GM23338 (cell line): Measurements from ENCODE around the gene BBX. TPM values are rescaled to one million over a fixed set of nuclear protein-coding genes. Genes with fewer than 3 reads are reported as not detected.

Source experiments
- ATAC-seq: fragments of 200-7000 bp; cut with Tn5 transposase; 3 replicates; pipeline ENCODE4 v1.9.1; 2020
- DNase-seq: peaks from one replicate; pipeline ENCODE4 v3.0.0-alpha.2; 2015; ENCODE audit warnings: low spot score
- H2AFZ ChIP-seq: fragments of 200-600 bp; sonication (generic); 2 replicates; pipeline ENCODE4 v1.8.0; 2016; ENCODE audit warnings: antibody characterized with exemption, mild to moderate bottlenecking, moderate library complexity
- H3F3A ChIP-seq: fragments of 200-600 bp; sonication (generic); replicated peaks from 2 replicates; pipeline ENCODE4 v1.8.0; 2017; ENCODE audit warnings: antibody characterized with exemption, mixed run types, low read depth
- H3K27ac ChIP-seq: fragments of 200-600 bp; sonication (generic); 2 replicates; pipeline ENCODE4 v1.6.1; 2016; ENCODE audit warnings: low read depth
- H3K27me3 ChIP-seq: fragments of 200-600 bp; sonication (generic); 2 replicates; pipeline ENCODE4 v1.8.0; 2016; ENCODE audit warnings: mild to moderate bottlenecking, mixed run types, moderate library complexity; ENCODE audit not compliant: insufficient read depth
- H3K36me3 ChIP-seq: fragments of 200-600 bp; sonication (generic); 2 replicates; pipeline ENCODE4 v1.8.0; 2016; ENCODE audit warnings: mild to moderate bottlenecking; ENCODE audit not compliant: insufficient read depth
- H3K4me1 ChIP-seq: fragments of 200-600 bp; sonication (generic); 2 replicates; pipeline ENCODE4 v1.8.0; 2016; ENCODE audit warnings: mild to moderate bottlenecking, moderate library complexity; ENCODE audit not compliant: insufficient read depth
- H3K4me2 ChIP-seq: fragments of 200-600 bp; sonication (generic); 2 replicates; pipeline ENCODE4 v1.7.1; 2017; ENCODE audit warnings: mixed run types
- H3K4me3 ChIP-seq: fragments of 200-600 bp; sonication (generic); 2 replicates; pipeline ENCODE4 v1.6.1; 2016; ENCODE audit warnings: mixed run types
- H3K79me2 ChIP-seq: fragments of 200-600 bp; sonication (generic); replicated peaks from 2 replicates; pipeline ENCODE4 v1.8.0; 2017; ENCODE audit warnings: mild to moderate bottlenecking; ENCODE audit not compliant: insufficient read depth
- H3K9me2 ChIP-seq: fragments of 200-600 bp; sonication (generic); 2 replicates; pipeline ENCODE4 v1.8.0; 2017; ENCODE audit not compliant: insufficient read depth
- H4K20me1 ChIP-seq: fragments of 200-600 bp; sonication (generic); replicated peaks from 2 replicates; pipeline ENCODE4 v1.8.0; 2017; ENCODE audit warnings: mild to moderate bottlenecking; ENCODE audit not compliant: insufficient read depth
- H3K27ac Mint-ChIP-seq: 2 replicates; pipeline ENCODE4 v1.8.0; 2020; ENCODE audit warnings: inconsistent platforms, mild to moderate bottlenecking, moderate library complexity, mixed read lengths
- H3K27me3 Mint-ChIP-seq: 3 replicates; pipeline ENCODE4 v1.8.0; 2022; ENCODE audit warnings: low read depth, mild to moderate bottlenecking, moderate library complexity, mixed read lengths, inconsistent platforms; ENCODE audit not compliant: insufficient read depth, poor library complexity
- H3K36me3 Mint-ChIP-seq: 3 replicates; pipeline ENCODE4 v1.8.0; 2021; ENCODE audit warnings: low read depth, mild to moderate bottlenecking, inconsistent platforms, moderate library complexity, mixed read lengths
- H3K4me1 Mint-ChIP-seq: 3 replicates; pipeline ENCODE4 v1.8.0; 2020; ENCODE audit warnings: mild to moderate bottlenecking, inconsistent platforms, mixed read lengths
- H3K4me3 Mint-ChIP-seq: 3 replicates; pipeline ENCODE4 v1.8.0; 2021; ENCODE audit warnings: moderate library complexity, mild to moderate bottlenecking, inconsistent platforms, mixed read lengths
- H3K9me3 Mint-ChIP-seq: 3 replicates; pipeline ENCODE4 v1.8.0; 2020; ENCODE audit warnings: moderate library complexity, mild to moderate bottlenecking, inconsistent platforms, mixed read lengths
- CREB1 ChIP-seq: fragments of 250-450 bp; sonication (Bioruptor Pico); IDR thresholded peaks from 2 replicates; pipeline ENCODE4 v1.5.0; 2020; ENCODE audit warnings: low read depth, mild to moderate bottlenecking, moderate library complexity
- EZH2phosphoT487 ChIP-seq: fragments of 200-600 bp; sonication (generic); IDR thresholded peaks from one replicate; pipeline ENCODE4 v1.8.1; 2018; ENCODE audit warnings: antibody characterized with exemption; ENCODE audit not compliant: unreplicated experiment
- JUNB ChIP-seq: IDR thresholded peaks from one replicate; pipeline ENCODE4 v1.6.1; 2016; ENCODE audit warnings: antibody characterized with exemption; ENCODE audit not compliant: unreplicated experiment
- NANOG ChIP-seq: IDR thresholded peaks from 2 replicates; pipeline ENCODE4 v1.6.1; 2016; ENCODE audit warnings: antibody characterized with exemption, borderline replicate concordance
- POLR2AphosphoS5 ChIP-seq: IDR thresholded peaks from 2 replicates; pipeline ENCODE4 v1.6.1; 2016; ENCODE audit warnings: antibody characterized with exemption, low read depth
- STAT1 ChIP-seq: IDR thresholded peaks from one replicate; pipeline ENCODE4 v1.6.1; 2016; ENCODE audit warnings: antibody characterized with exemption; ENCODE audit not compliant: unreplicated experiment
- ZNF114 ChIP-seq: fragments of 250-450 bp; sonication (Bioruptor Pico); IDR thresholded peaks from 2 replicates; pipeline ENCODE4 v1.5.0; 2020; ENCODE audit warnings: mild to moderate bottlenecking, moderate library complexity
- ZNF331 ChIP-seq: fragments of 250-450 bp; sonication (Bioruptor Pico); IDR thresholded peaks from 2 replicates; pipeline ENCODE4 v1.5.0; 2020; ENCODE audit warnings: low read depth, mild to moderate bottlenecking, moderate library complexity
- polyA plus RNA-seq: library from polyadenylated mRNA; unstranded; fragments of >200 nt; fragmentation: Nextera tagmentation; extraction: Ambion mirVana; gene quantifications from 2 replicates; pipeline ENCODE4 v1.2.1, GENCODE V29; 2016
- total RNA-seq: library from RNA; depleted of rRNA; stranded (reverse); fragments of >200 nt; shearing (Covaris generic); gene quantifications from 2 replicates; pipeline ENCODE4 v1.2.3, GENCODE V29; 2014
- TF ChIP-seq, protein P1 (sequence below), 2 experiments: fragments of 200-600 bp in 1 of 2; sonication (generic) in 1 of 2; conservative IDR thresholded peaks; 2 replicates each; pipeline versions ENCODE4 v1.5.1 to v1.6.1; 2016 to 2017; ENCODE audit warnings: antibody characterized with exemption in 2 of 2, low read depth in 2 of 2, mild to moderate bottlenecking in 2 of 2, moderate library complexity in 1 of 2
- TF ChIP-seq, protein P2 (sequence below): IDR thresholded peaks from 2 replicates; pipeline ENCODE4 v1.6.1; 2016; ENCODE audit warnings: antibody characterized with exemption
- TF ChIP-seq, protein P3 (sequence below): fragments of 250-450 bp; sonication (Bioruptor Pico); IDR thresholded peaks from 2 replicates; pipeline ENCODE4 v1.5.0; 2020; ENCODE audit warnings: mild to moderate bottlenecking, moderate library complexity

The BBX gene
- total and polyA plus RNA-seq, 2 experiments from 2014 or later, result 35.2 to 44.1 TPM

DNA sequence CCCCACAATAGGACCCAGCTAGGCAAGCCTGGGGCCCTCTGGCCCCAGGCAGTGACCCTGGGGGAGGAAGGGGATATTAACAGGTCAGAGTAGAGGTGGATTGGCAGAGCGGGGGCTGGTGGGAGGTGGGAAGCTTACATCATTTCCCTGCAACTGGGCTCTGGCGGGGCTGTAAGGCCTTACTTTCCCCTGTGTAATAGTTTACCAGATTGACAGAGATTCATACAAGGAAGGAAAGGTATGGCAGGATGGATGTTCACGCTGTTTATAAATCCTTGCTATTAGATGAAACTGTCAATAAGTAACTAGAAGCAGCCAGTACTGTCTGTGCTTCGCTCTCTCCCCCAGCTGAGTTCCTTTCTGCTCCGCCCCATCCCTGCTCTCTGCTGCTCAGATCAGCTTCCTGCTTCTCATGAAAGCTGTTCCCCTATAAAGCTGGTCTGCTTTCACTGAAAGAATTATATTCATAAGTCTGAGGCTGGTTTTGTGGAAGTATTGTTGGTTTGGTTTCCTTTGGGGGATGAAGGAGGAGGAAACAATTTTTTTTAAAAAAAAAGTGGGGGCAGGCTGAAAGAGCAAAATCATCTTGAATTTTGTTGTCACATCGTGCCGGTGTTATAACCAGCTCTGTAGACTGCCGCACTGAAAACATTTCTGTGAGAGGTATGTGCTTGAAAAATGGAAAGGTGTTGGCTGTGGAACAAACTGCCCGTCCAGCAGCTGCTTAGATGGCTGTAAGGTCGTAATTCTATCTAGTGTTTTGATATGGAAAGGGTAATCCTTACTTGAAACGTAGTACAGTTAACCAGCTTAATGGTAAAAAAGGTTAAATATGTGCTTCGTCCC is 76.4 kb downstream of the BBX start:
- no peaks in the 10 kb centered on the region for H3F3A ChIP-seq
- no peaks in the 10 kb centered on the region for H3K36me3 ChIP-seq
- H3K4me1 Mint-ChIP-seq, result peaks cover 53% of the 10 kb centered on the region
- H3K9me2 ChIP-seq, result no peaks in the 10 kb centered on the region
- no peak for TF ChIP-seq POLR2AphosphoS5
- TF ChIP-seq NANOG, result no peak
- TF ChIP-seq EZH2phosphoT487, result no peak
- TF ChIP-seq ZNF114 (CRISPR knock-in tag), result no peak
- TF ChIP-seq, protein P1, sequence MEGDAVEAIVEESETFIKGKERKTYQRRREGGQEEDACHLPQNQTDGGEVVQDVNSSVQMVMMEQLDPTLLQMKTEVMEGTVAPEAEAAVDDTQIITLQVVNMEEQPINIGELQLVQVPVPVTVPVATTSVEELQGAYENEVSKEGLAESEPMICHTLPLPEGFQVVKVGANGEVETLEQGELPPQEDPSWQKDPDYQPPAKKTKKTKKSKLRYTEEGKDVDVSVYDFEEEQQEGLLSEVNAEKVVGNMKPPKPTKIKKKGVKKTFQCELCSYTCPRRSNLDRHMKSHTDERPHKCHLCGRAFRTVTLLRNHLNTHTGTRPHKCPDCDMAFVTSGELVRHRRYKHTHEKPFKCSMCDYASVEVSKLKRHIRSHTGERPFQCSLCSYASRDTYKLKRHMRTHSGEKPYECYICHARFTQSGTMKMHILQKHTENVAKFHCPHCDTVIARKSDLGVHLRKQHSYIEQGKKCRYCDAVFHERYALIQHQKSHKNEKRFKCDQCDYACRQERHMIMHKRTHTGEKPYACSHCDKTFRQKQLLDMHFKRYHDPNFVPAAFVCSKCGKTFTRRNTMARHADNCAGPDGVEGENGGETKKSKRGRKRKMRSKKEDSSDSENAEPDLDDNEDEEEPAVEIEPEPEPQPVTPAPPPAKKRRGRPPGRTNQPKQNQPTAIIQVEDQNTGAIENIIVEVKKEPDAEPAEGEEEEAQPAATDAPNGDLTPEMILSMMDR (conservative IDR thresholded peaks at IDR 0.05; ENCODE audit: low read depth in 2 of 2), result no peak
- H3K27ac Mint-ChIP-seq, result peak overlapping the region; percentile 89
- H3K36me3 Mint-ChIP-seq, result peaks cover 10% of the 10 kb centered on the region
- no peak overlapping the region for H2AFZ ChIP-seq
- H3K4me3 ChIP-seq, result peak overlapping the region; percentile 20; the same call in 1 of the 2 replicates
- peak overlapping the region; percentile 89 for H3K27ac ChIP-seq
- H3K27me3 ChIP-seq, result no peaks in the 10 kb centered on the region
- peaks cover 36% of the 10 kb centered on the region for H3K79me2 ChIP-seq
- peak overlapping the region; percentile 60 for H3K4me2 ChIP-seq
- H3K9me3 Mint-ChIP-seq, result peaks cover 6% of the 10 kb centered on the region; the same call in 2 of the 3 replicates
- ATAC-seq (peak; percentile 95), DNase-seq (peak; percentile 48)
- H4K20me1 ChIP-seq, result no peaks in the 10 kb centered on the region
- peaks cover 57% of the 10 kb centered on the region for H3K4me1 ChIP-seq
- H3K4me3 Mint-ChIP-seq, result peak overlapping the region; percentile 52
- no peaks in the 10 kb centered on the region for H3K27me3 Mint-ChIP-seq

DNA sequence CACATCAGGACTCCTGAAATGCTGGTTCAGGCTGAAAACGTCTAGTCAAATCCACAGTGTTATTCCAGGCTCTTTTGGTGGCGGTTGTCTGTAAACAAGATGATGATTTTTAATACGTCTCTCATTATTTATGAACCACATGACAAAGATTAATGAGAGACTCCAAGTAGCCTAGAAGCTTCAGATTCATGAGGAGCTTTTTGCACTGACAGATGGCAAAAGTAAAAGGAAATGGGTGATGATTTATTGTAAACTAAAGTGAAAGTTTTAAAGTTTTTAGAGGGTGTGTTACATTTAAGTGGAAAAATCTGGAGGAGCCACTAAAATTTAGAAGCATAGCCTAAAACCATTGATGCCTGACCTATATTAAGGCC is 77.0 kb downstream of the BBX start:
- H2AFZ ChIP-seq, result no peak overlapping the region
- Mint-ChIP-seq H3K4me1 (peaks cover 56% of the 10 kb centered on the region), H3K27ac (peak overlapping the region; percentile 89), H3K4me3 (peak overlapping the region; percentile 52; the same call in 2 of the 3 replicates), H3K36me3 (peaks cover 10% of the 10 kb centered on the region), H3K9me3 (peaks cover 6% of the 10 kb centered on the region; the same call in 2 of the 3 replicates), H3K27me3 (no peaks in the 10 kb centered on the region)
- H3K9me2 ChIP-seq, result no peaks in the 10 kb centered on the region
- H3K4me1 ChIP-seq, result peaks cover 63% of the 10 kb centered on the region
- peaks cover 36% of the 10 kb centered on the region for H3K79me2 ChIP-seq
- H3K27ac ChIP-seq, result peak overlapping the region; percentile 89
- no peaks in the 10 kb centered on the region for H3F3A ChIP-seq
- ATAC-seq, result no peak
- H3K4me3 ChIP-seq, result peak overlapping the region; percentile 20; the same call in 1 of the 2 replicates
- no peaks in the 10 kb centered on the region for H4K20me1 ChIP-seq
- peak overlapping the region; percentile 60; the same call in 1 of the 2 replicates for H3K4me2 ChIP-seq
- DNase-seq, result no peak
- no peaks in the 10 kb centered on the region for H3K27me3 ChIP-seq
- no peaks in the 10 kb centered on the region for H3K36me3 ChIP-seq
- TF ChIP-seq, protein P2, sequence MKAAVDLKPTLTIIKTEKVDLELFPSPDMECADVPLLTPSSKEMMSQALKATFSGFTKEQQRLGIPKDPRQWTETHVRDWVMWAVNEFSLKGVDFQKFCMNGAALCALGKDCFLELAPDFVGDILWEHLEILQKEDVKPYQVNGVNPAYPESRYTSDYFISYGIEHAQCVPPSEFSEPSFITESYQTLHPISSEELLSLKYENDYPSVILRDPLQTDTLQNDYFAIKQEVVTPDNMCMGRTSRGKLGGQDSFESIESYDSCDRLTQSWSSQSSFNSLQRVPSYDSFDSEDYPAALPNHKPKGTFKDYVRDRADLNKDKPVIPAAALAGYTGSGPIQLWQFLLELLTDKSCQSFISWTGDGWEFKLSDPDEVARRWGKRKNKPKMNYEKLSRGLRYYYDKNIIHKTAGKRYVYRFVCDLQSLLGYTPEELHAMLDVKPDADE, result no peak
- TF ChIP-seq ZNF331 (no peak), POLR2AphosphoS5 (no peak), JUNB (no peak), ZNF114 (CRISPR knock-in tag) (no peak), STAT1 (no peak), CREB1 (CRISPR knock-in tag) (no peak)
- TF ChIP-seq, protein P3, sequence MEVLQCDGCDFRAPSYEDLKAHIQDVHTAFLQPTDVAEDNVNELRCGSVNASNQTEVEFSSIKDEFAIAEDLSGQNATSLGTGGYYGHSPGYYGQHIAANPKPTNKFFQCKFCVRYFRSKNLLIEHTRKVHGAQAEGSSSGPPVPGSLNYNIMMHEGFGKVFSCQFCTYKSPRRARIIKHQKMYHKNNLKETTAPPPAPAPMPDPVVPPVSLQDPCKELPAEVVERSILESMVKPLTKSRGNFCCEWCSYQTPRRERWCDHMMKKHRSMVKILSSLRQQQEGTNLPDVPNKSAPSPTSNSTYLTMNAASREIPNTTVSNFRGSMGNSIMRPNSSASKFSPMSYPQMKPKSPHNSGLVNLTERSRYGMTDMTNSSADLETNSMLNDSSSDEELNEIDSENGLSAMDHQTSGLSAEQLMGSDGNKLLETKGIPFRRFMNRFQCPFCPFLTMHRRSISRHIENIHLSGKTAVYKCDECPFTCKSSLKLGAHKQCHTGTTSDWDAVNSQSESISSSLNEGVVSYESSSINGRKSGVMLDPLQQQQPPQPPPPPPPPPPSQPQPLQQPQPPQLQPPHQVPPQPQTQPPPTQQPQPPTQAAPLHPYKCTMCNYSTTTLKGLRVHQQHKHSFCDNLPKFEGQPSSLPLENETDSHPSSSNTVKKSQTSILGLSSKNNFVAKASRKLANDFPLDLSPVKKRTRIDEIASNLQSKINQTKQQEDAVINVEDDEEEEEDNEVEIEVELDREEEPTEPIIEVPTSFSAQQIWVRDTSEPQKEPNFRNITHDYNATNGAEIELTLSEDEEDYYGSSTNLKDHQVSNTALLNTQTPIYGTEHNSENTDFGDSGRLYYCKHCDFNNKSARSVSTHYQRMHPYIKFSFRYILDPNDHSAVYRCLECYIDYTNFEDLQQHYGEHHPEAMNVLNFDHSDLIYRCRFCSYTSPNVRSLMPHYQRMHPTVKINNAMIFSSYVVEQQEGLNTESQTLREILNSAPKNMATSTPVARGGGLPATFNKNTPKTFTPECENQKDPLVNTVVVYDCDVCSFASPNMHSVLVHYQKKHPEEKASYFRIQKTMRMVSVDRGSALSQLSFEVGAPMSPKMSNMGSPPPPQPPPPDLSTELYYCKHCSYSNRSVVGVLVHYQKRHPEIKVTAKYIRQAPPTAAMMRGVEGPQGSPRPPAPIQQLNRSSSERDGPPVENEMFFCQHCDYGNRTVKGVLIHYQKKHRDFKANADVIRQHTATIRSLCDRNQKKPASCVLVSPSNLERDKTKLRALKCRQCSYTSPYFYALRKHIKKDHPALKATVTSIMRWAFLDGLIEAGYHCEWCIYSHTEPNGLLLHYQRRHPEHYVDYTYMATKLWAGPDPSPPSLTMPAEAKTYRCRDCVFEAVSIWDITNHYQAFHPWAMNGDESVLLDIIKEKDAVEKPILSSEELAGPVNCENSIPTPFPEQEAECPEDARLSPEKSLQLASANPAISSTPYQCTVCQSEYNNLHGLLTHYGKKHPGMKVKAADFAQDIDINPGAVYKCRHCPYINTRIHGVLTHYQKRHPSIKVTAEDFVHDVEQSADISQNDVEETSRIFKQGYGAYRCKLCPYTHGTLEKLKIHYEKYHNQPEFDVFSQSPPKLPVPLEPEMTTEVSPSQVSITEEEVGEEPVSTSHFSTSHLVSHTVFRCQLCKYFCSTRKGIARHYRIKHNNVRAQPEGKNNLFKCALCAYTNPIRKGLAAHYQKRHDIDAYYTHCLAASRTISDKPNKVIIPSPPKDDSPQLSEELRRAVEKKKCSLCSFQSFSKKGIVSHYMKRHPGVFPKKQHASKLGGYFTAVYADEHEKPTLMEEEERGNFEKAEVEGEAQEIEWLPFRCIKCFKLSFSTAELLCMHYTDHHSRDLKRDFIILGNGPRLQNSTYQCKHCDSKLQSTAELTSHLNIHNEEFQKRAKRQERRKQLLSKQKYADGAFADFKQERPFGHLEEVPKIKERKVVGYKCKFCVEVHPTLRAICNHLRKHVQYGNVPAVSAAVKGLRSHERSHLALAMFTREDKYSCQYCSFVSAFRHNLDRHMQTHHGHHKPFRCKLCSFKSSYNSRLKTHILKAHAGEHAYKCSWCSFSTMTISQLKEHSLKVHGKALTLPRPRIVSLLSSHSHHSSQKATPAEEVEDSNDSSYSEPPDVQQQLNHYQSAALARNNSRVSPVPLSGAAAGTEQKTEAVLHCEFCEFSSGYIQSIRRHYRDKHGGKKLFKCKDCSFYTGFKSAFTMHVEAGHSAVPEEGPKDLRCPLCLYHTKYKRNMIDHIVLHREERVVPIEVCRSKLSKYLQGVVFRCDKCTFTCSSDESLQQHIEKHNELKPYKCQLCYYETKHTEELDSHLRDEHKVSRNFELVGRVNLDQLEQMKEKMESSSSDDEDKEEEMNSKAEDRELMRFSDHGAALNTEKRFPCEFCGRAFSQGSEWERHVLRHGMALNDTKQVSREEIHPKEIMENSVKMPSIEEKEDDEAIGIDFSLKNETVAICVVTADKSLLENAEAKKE (CRISPR knock-in tag), result no peak
